Omental fat pad (tissue), 4 donors: Measurements from ENCODE around the gene RPL10A. TPM values are rescaled to one million over a fixed set of nuclear protein-coding genes. Genes with fewer than 3 reads are reported as not detected.

Experiments
- ATAC-seq: fragments of 150-250 bp; one replicate; pipeline ENCODE4 v1.9.1; 2016; ENCODE audit warnings: mild to moderate bottlenecking, moderate library complexity; ENCODE audit not compliant: low FRiP score
- DNase-seq: peaks from one replicate; pipeline ENCODE4 v3.0.0-alpha.2; 2019; ENCODE audit warnings: low spot score
- total RNA-seq, 4 donors: library from RNA; depleted of rRNA; stranded (reverse); fragments of >200 nt; gene quantifications; one replicate each; pipeline ENCODE4 v1.1.0, GENCODE V29; 2016
- TF ChIP-seq, protein P1 (sequence below), 3 donors: fragments of 450-650 bp; IDR thresholded peaks; one replicate each; pipeline ENCODE4 v1.5.1; 2016 to 2017; ENCODE audit warnings: antibody characterized with exemption in 3 of 3, mild to moderate bottlenecking in 3 of 3, moderate library complexity in 2 of 3

RPL10A gene
- total RNA-seq, 4 donors from 2014 or later = 1,059 to 1,562 (median 1,256) TPM

GRCh38 chr6:35461270-35461669 lies 6.9 kb upstream of the RPL10A start:
- DNase-seq = no peak

GRCh38 chr6:35463292-35463691 lies 4.9 kb upstream of the RPL10A start:
- TF ChIP-seq, protein P1, sequence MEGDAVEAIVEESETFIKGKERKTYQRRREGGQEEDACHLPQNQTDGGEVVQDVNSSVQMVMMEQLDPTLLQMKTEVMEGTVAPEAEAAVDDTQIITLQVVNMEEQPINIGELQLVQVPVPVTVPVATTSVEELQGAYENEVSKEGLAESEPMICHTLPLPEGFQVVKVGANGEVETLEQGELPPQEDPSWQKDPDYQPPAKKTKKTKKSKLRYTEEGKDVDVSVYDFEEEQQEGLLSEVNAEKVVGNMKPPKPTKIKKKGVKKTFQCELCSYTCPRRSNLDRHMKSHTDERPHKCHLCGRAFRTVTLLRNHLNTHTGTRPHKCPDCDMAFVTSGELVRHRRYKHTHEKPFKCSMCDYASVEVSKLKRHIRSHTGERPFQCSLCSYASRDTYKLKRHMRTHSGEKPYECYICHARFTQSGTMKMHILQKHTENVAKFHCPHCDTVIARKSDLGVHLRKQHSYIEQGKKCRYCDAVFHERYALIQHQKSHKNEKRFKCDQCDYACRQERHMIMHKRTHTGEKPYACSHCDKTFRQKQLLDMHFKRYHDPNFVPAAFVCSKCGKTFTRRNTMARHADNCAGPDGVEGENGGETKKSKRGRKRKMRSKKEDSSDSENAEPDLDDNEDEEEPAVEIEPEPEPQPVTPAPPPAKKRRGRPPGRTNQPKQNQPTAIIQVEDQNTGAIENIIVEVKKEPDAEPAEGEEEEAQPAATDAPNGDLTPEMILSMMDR (IDR thresholded peaks at IDR 0.05) = no peak
- no peak for DNase-seq
- no peak for ATAC-seq

More at GRCh38 chr6:35461270-35461669, 6.9 kb upstream of the RPL10A start:
- TF ChIP-seq, protein P1 (IDR thresholded peaks at IDR 0.05) = no peak
- ATAC-seq = no peak

DNA sequence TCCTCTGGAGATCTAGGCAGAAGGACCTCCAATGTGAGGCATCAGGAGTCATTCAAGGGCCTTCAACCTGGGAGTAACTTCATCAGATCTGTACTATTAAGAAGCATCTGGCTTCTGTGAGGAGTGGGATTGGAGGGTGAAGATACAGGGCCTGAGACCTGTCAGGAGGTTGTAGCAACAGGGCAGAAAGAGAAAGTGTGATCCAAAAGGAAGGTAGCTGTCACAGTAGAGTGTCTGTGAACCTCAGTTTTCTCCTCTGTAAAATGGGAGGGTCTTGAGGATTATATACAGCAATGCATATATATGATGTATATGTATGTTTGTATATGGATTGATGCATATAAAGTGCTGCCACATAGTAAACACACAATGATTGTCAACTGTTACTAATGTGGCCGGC lies 2.6 kb upstream of the RPL10A start:
- ATAC-seq (no peak), DNase-seq (no peak)
- TF ChIP-seq, protein P1 (IDR thresholded peaks at IDR 0.05) = no peak

GRCh38 chr6:35468980-35469750 lies 964 bp downstream of the RPL10A start:
- TF ChIP-seq, protein P1 (IDR thresholded peaks at IDR 0.05) = no peak
- DNase-seq = no peak
- peak; percentile 2 for ATAC-seq

GRCh38 chr6:35469751-35470662 lies 1.8 kb downstream of the RPL10A start:
- ATAC-seq = no peak
- no peak for DNase-seq
- TF ChIP-seq, protein P1 (IDR thresholded peaks at IDR 0.05) = no peak

DNA sequence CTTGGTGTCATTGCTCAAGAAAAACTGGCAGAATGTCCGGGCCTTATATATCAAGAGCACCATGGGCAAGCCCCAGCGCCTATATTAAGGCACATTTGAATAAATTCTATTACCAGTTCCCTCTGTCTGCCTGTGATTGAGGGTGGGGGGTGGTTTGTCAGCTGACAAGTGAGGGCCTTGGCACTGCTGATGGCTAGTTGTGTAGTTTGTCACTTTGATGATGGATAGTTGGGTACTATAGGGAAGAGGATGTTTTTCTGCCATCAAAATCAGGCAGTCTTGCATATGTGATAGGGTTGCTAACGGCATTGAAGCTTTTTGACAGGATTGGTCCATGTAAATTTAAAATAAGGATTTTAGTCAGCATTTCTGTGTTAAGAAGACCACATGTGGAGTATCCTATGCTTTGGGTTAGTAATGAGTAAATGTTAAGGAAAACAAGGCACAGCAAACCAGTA lies 2.5 kb downstream of the RPL10A start:
- DNase-seq (no peak), ATAC-seq (no peak)
- TF ChIP-seq, protein P1 (IDR thresholded peaks at IDR 0.05) = no peak
